Skin epidermis (tissue), 12 donors: ENCODE data around the gene NOX4.
A peak's percentile ranks its signal among the peaks of the same experiment; 100 is the strongest.
"Not testable (repeated sequence)": the region's sequence is repeated elsewhere in the genome, so short reads cannot be mapped to it uniquely, and the experiment has no call there.

Experiments used
- H3K27ac ChIP-seq, 21 experiments: fragments of 200-600 bp; sonication (generic) in 11 of 21; one replicate each; pipeline ENCODE4 v1.5.0; 2020; ENCODE audit warnings: mild to moderate bottlenecking in 3 of 21, inconsistent platforms in 2 of 21, moderate library complexity in 2 of 21
- H3K4me3 ChIP-seq, 7 experiments: fragments of 200-600 bp; sonication (generic) in 2 of 7; one replicate each; pipeline ENCODE4 v1.5.0; 2020; ENCODE audit warnings: inconsistent platforms in 2 of 7, mild to moderate bottlenecking in 2 of 7, moderate library complexity in 1 of 7

Gene NOX4

DNA sequence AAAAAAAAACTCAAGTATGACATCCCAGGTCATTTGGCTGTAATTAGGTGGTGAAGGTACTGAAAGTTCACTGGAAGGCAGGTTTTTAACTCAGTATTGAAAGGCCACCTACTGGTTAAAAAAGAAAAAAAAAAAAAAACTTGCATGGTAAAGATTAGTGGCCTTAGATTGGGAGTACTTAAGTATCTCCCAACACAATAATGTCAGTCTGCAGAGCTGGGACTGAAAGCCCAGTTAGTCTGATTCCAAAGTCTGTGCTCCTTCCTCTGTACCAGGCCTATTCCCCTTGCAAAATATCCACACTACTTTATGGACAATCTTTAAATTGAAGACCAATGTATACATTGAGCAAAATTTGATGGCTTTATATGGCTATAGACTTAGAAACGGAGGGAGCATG lies 85.5 kb downstream of the NOX4 start:
- Histone ChIP-seq H3K4me3 (no peak overlapping the region), H3K27ac (no peak overlapping the region)

GRCh38 chr11:89391654-89392053 lies 99.5 kb downstream of the NOX4 start:
- H3K4me3 ChIP-seq, H3K27ac ChIP-seq: not testable (repeated sequence)

DNA sequence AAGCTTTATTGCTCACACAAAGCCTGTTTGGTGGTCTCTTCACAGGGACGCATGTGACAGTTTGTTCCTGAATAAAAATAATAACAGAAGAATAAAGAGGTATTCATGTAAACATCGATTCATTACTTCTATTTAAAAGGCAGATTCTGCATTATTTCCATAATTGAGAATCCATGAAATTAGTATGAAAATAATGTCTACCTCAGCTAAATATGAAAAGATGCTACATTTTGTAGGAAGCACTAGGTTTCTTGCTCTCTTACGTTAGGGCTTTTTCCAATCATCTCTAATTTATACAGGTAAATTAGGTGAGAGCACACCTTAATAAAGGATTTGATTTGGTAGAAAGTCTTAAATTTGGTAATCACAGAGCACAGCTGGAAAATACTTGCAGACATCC lies 103.7 kb downstream of the NOX4 start:
- H3K27ac ChIP-seq, H3K4me3 ChIP-seq: not testable (repeated sequence)

DNA sequence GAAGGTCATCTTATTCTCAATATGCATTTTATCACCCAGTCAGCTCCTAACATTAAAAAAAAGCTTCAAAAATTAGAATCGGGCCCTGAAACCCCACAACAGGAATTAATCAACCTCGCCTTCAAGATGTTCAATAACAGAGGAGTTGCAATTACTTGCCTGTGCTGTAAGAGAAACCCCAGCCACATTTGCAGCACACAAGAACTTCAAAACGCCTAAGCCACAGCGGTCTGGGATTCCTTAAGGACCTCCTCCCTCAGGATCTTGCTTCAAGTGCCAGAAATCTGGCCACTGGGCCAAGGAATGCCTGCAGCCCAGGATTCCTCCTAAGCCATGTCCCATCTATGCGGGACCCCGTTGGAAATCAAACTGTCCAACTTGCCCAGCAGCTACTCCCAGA lies 108.2 kb downstream of the NOX4 start:
- peak overlapping the region in 4 of 21 experiments; percentile 21 to 91 (median 86) for H3K27ac ChIP-seq
- H3K4me3 ChIP-seq = not testable (repeated sequence)

DNA sequence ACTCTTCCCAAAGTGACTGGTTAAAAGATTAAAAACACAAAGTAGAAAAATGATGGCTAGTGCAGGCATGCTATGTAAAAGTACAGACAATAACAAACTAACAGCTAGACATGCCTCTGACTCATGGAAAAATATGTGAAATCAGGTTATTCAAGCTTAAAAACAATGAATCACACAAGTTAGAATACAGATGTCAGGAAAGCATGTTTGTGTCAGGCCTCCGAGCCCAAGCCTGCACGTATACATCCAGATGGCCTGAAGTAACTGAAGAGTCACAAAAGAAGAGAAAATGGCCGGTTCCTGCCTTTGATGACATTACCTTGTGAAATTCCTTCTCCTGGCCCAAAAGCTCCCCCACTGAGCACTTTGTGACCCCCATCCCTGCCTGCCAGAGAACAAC lies 110.1 kb downstream of the NOX4 start:
- Histone ChIP-seq H3K27ac (peak overlapping the region in 15 of 21 experiments; percentile 45 to 91 (median 82)), H3K4me3 (no peak overlapping the region)

- H3K4me3 ChIP-seq = not testable (repeated sequence)
- H3K27ac ChIP-seq = peak overlapping the region in 12 of 21 experiments; percentile 31 to 91 (median 76)
Measured at GRCh38 chr11:89379976-89380771, 111.0 kb downstream of the NOX4 start.

GRCh38 chr11:89378986-89379385 lies 112.2 kb downstream of the NOX4 start:
- not testable (repeated sequence) for H3K4me3 ChIP-seq
- H3K27ac ChIP-seq = peak overlapping the region in 3 of 21 experiments; percentile 70 to 91 (median 87)

DNA sequence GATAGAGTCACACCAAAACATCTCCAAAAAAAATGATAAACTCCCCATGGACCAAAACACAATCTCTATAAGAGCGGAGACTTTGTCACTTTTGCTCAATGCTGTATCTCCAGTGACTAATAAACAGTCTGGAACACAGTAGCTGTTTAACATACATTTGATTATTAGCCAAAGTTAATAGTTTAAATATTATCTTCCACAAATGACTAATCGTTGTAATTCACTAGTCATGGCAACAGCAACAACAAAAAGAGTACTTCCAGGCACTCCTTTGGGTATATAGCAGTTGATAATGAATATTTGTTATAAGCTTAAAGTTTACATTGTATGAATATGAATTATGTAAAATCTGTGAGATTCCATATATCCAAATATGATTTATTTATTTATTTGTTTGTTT lies 121.8 kb downstream of the NOX4 start:
- not testable (repeated sequence) for H3K27ac ChIP-seq, H3K4me3 ChIP-seq

GRCh38 chr11:89364856-89365255 lies 126.3 kb downstream of the NOX4 start:
- not testable (repeated sequence) for H3K27ac ChIP-seq, H3K4me3 ChIP-seq

GRCh38 chr11:89361734-89362133 lies 129.4 kb downstream of the NOX4 start:
- H3K27ac ChIP-seq = no peak overlapping the region
- no peak overlapping the region for H3K4me3 ChIP-seq

DNA sequence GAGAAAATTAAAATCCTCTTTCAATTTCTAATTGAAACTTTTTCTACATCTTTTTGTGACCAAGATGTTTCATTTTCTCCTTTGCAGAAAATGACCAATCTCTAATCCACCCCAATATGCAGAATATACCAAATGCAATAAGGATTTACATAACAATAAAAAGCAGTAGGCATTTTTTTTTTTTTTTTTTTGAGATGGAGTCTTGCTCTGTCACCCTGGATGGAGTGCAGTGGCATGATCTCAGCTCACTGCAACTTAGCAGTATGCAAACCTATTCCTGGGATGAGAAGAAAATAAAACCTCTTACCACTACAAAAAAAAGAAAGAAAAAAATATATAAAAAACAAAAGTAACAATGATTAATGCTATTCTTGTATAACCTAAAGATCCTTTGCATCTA lies 132.0 kb downstream of the NOX4 start:
- H3K27ac ChIP-seq, H3K4me3 ChIP-seq: not testable (repeated sequence)

DNA sequence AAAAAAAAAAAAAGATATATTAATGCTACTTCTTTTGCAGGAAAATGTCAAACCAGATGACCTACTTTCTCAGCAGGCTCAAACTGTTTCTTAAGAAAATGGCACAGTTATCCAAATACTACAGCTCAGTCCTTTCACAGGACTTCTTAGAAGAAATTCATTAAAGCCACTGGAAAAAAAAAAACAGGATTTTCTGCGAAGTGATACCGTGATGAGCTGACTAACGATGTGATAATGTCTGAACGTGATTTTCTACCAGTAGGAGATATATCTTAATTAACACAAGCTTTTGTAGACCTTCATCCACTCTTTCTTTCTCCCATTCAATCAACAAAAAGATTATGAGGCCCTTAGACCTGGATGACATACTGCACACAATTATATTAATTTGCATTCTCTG lies 132.4 kb downstream of the NOX4 start:
- Histone ChIP-seq H3K27ac (no peak overlapping the region), H3K4me3 (no peak overlapping the region)

GRCh38 chr11:89355646-89356045 lies 135.5 kb downstream of the NOX4 start:
- Histone ChIP-seq H3K27ac (no peak overlapping the region), H3K4me3 (no peak overlapping the region)

- not testable (repeated sequence) for H3K27ac ChIP-seq, H3K4me3 ChIP-seq
Measured at GRCh38 chr11:89354513-89354912, 136.7 kb downstream of the NOX4 start.

DNA sequence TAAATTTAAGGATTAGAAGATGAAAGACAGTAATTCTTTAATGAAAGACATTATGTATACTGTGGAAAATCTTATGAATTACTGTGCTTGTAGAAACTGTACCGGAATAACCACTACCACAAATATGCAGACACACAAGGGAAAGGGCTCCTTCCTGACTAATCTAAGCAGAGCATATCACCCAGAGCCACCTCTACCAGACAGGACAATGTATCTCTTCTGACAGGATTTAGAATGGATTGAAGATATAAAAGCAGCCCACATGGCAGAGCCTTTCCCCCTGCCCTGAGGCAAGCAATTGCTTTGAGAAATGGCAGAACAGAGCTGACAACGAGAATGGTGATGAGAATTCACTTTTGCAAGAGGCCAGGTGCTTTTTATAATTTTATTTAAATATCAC lies 144.1 kb downstream of the NOX4 start:
- Histone ChIP-seq H3K4me3 (no peak overlapping the region), H3K27ac (no peak overlapping the region)

DNA sequence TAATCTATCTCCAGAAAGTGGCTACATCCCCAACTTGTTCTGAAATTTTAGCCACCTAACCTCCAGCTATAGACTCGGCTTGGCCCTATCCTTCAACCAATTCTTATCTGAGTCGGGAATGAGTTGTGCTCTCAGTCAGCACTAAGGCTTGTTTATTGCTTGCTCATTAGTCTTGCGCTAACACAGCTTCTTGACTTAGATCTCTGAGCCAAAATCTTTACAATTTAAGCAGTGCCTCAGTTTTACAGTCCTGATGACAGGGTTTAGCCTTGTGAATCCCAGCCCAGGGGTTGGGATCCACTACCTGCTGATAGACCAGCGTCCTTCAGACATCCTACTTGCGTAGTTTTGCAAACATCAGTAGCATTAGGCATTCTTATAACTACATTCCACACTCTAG lies 144.6 kb downstream of the NOX4 start:
- no peak overlapping the region for H3K27ac ChIP-seq

GRCh38 chr11:89342880-89343572 lies 148.1 kb downstream of the NOX4 start:
- H3K27ac ChIP-seq = peak overlapping the region in 2 of 21 experiments; percentile 31 to 60
- H3K4me3 ChIP-seq = not testable (repeated sequence)

More for the DNA sequence above, 144.6 kb downstream of the NOX4 start:
- H3K4me3 ChIP-seq = no peak overlapping the region

DNA sequence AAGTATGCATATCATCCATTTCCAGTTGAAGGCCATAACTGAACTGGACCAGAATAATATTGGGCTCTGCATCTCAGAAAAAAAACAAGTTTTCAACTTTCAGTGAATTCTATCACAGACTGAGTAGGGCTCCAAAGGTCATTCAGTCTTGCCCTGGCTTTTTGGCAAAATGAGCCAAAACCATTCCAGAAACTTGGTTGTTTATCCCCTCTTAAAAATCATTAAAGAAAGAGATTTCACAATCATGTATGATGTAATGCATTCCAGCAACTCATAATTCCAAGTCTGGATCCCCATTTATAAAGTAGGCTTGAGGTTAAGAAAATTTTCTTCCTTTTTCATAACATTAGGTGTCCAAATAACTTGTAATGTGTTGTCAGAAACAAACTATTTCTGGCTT lies 150.7 kb downstream of the NOX4 start:
- not testable (repeated sequence) for H3K4me3 ChIP-seq
- peak overlapping the region in 1 of 21 experiments; percentile 60 for H3K27ac ChIP-seq

DNA sequence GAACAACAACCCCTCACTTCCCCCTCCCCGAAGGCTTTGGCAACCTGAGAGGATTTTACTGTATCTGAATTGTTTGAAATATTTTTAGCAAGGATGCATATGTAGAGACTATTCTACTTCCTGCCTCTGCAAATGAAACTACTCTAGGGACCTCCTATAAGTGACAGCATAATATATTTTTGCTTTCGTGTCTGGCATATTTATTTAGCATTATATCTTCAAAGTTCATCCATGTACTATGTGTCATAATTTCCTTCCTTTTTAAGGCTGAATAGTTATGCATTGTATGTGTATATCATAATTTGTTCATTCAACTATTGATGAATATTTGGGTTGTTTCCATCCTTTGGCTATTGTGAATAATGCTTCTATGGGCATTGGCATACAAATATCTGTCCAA lies 153.1 kb downstream of the NOX4 start:
- H3K4me3 ChIP-seq, H3K27ac ChIP-seq: not testable (repeated sequence)

- not testable (repeated sequence) for H3K4me3 ChIP-seq, H3K27ac ChIP-seq
Measured at GRCh38 chr11:89337100-89337650, 154.0 kb downstream of the NOX4 start.

GRCh38 chr11:89333704-89334103 lies 157.5 kb downstream of the NOX4 start:
- not testable (repeated sequence) for H3K4me3 ChIP-seq, H3K27ac ChIP-seq
